ENCODE data around the gene MMP25. TPM values are rescaled to one million over a fixed set of nuclear protein-coding genes. Genes with fewer than 3 reads are reported as not detected.

Gene MMP25
- total RNA-seq, 4 donors from 2014 or later, result 0.49 to 1.6 (median 0.70) TPM

DNA sequence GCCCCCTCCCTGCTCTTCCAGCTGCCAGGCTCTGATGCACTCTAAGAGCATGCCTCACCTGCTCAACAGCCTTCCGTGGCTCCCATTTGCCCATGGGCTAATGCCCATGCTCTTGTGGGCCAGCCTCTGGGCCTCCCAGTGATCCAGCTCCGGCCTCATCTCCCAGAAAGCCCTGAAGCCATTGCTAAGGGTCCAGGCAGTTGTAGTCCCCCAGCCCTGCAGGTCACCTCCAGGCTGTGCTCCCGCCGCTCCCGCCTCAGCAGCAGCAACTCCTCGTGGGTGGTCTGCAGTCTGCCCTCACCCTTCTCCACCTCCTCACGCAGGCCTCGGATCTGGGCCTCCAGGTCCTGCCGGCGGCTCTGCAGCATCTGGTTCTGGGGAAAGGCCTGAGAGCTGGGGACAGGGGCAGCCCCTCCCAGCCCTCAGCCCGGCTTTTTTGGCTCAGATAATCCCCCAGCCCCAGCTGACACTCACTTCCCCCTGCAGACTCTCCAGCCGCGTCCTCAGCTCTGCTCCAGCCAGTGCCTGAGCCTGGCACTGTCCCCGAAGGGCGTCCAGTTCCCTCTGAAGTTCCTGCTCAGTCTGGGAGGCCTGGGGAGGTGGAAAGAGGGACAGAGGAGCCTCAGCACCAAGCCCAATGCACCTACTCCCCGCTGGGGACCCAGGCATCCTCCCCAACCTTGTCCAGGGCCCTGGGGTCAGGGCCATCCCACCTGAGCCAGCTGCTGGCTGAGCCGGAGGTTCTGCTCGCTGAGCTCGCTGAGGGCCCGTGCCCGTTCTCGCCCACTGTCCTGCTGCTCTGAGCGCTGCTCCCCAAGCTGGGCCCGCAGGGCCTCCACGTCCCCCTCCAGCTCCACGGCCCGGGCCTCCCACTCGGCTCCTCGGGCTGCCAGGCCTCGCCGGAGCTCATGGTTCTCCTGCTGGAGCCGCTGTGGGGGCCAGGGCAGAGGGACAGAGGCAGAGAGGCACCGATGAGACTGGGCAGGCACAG lies 15.8 kb upstream of the MMP25 start:
- Histone ChIP-seq H3K36me3 (peaks cover 4 to 13% of the 10 kb centered on the region in 2 donors), H3K4me3 (replicated peaks in 1 of 3) (no peak overlapping the region), H3K27me3 (no peaks in the 10 kb centered on the region), H3K27ac (no peak overlapping the region), H3K9me3 (no peaks in the 10 kb centered on the region), H3K4me1 (peaks cover 3 to 20% of the 10 kb centered on the region in 2 donors)
- DNase-seq, result no peak
- TF ChIP-seq CTCF (IDR thresholded peaks at IDR 0.05) (no peak), POLR2A (IDR thresholded peaks at IDR 0.05) (no peak)
- intact Hi-C loops (cut with DNase I), result no loop called here
- WGBS, 2 donors, result 84 to 86% methylated on average over 26 to 32 of the region's 33 CpGs

- H3K27me3 ChIP-seq, result no peaks in the 10 kb centered on the region
- WGBS, 2 donors, result 50 to 56% methylated on average over 7 of the region's 7 CpGs
- TF ChIP-seq POLR2A (IDR thresholded peaks at IDR 0.05) (no peak), CTCF (IDR thresholded peaks at IDR 0.05) (no peak)
Observed at GRCh38 chr16:3032624-3033023, 13.7 kb upstream of the MMP25 start.

DNA sequence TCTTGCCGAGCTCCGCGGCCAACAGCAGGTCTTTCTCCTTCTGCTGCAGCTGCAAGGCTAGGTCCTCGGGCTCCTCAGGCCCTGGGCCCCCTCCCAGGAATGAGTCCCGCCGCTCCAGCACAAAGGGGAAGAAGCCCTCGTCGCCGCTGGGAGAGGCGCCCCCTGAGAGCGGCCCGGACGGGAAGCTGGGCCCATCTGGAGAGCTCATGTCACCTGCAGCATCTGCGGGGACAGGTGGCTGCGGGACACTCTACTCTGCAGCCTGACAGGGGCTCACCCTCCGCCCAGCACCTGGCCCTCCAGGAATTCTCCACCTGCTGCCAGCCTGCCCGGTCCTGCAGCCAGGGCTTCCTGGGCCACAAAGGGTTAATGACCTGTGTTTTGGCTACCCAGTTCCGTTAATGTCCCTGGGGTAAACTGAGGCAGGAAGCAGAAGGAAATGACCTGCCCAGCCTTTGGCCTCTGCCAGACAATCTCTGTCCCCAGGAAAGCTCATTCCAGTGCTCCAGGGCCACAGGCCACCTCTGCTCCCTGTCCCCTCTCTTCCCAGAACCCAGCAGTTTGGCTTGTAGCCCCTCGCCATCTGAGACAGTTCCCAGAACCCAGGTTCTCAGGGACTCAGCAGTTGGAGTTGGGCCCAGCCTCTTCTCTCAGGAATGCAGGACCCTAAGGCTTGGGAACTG lies 10.9 kb upstream of the MMP25 start:
- WGBS, 2 donors, result 55 to 67% methylated on average over 8 to 12 of the region's 19 CpGs
- Histone ChIP-seq H3K4me1 (peaks cover 3 to 18% of the 10 kb centered on the region in 2 donors), H3K27ac (no peak overlapping the region), H3K27me3 (no peaks in the 10 kb centered on the region), H3K36me3 (no peaks in the 10 kb centered on the region), H3K9me3 (no peaks in the 10 kb centered on the region), H3K4me3 (replicated peaks in 1 of 3) (peak overlapping the region in 1 of 3 donors; percentile 56)
- DNase-seq, result no peak
- no peak for TF ChIP-seq POLR2A (IDR thresholded peaks at IDR 0.05)
- no peak for TF ChIP-seq CTCF (IDR thresholded peaks at IDR 0.05)
- intact Hi-C loops (cut with DNase I), result no loop called here

More at GRCh38 chr16:3032624-3033023, 13.7 kb upstream of the MMP25 start:
- intact Hi-C loops (cut with DNase I), result no loop called here
- Histone ChIP-seq H3K9me3 (no peaks in the 10 kb centered on the region), H3K4me3 (replicated peaks in 1 of 3) (no peak overlapping the region), H3K27ac (no peak overlapping the region), H3K36me3 (no peaks in the 10 kb centered on the region), H3K4me1 (peaks cover 3 to 27% of the 10 kb centered on the region in 2 donors)
- no peak for DNase-seq

DNA sequence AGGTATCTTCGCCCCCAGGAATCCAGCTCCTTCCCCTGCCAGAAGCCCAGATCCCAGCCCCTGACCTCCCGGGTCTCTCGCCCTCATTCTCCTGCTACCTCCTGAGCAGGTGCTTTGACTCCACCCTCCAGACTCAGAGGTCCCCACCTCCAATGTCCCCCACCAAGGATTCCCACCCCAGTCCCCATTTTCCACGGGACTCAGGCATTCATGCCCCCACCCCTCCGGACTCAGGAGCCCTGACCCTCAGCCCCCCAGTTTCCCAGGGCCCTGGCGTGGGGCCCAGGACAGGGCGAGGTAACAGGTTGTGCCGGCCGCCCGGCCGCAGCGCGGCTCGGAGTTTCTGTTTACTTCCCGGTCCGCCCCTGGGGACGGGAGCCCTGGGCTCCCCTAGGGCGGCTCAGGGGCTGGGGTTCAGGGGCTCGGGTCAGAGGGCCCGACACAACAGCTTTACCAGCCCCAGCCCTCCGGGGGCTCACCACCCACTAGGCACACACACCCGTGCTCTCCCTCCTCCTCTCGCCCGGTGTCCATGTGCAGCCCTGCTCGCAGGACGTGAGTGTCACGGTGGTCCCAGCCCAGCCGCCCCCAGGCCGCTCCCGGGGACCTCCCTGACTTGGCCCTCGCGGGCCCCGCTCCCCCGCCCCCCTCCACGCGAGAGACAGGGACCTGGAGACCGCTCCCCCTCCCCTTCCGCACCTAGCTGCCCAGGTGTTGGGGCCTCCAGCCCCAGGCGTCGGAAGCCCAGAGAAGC lies 10.2 kb upstream of the MMP25 start:
- intact Hi-C loops (cut with DNase I), result no loop called here
- Histone ChIP-seq H3K36me3 (no peaks in the 10 kb centered on the region), H3K27ac (no peak overlapping the region), H3K27me3 (no peaks in the 10 kb centered on the region), H3K4me1 (peaks cover 3 to 18% of the 10 kb centered on the region in 2 donors), H3K9me3 (no peaks in the 10 kb centered on the region), H3K4me3 (replicated peaks in 1 of 3) (peak overlapping the region in 2 of 3 donors; percentile 32 to 56)
- DNase-seq, result peak; percentile 40 to 43
- TF ChIP-seq POLR2A (IDR thresholded peaks at IDR 0.05) (no peak), CTCF (IDR thresholded peaks at IDR 0.05) (no peak)
- 5 to 6% methylated on average over 18 to 22 of the region's 40 CpGs for WGBS, 2 donors
